ENCODE measurements around the gene CPNE9.
"Not testable (repeated sequence)": the region's sequence is repeated elsewhere in the genome, so short reads cannot be mapped to it uniquely, and the experiment has no call there.

- not testable (repeated sequence) for TF ChIP-seq CTCF, POLR2AphosphoS5, POLR2A (IDR thresholded peaks at IDR 0.05)
Measured at GRCh38 chr3:9771007-9771406, 67.4 kb downstream of the CPNE9 start.
